GM06990 (cell line): ENCODE data around the gene TXNDC16.

Experiments used
- DNase-seq: peaks from one replicate; pipeline ENCODE4 v3.0.0-alpha.2; 2011; ENCODE audit not compliant: insufficient read length; ENCODE audit errors: extremely low read depth
- H3K27me3 ChIP-seq: replicated peaks from 2 replicates; pipeline ENCODE4 v1.6.0; 2011; ENCODE audit warnings: low read length; ENCODE audit not compliant: control insufficient read depth, insufficient read depth
- H3K36me3 ChIP-seq: 2 replicates; pipeline ENCODE4 v1.5.1; 2011; ENCODE audit warnings: low read length; ENCODE audit not compliant: control insufficient read depth, insufficient read depth
- H3K4me3 ChIP-seq: replicated peaks from 2 replicates; pipeline ENCODE4 v1.5.1; 2011; ENCODE audit warnings: low read depth, mild to moderate bottlenecking, control low read depth, low read length
- TF ChIP-seq, protein P1 (sequence below): IDR thresholded peaks from 2 replicates; pipeline ENCODE4 v1.5.1; 2011; ENCODE audit warnings: low read length, control low read depth, mild to moderate bottlenecking, inconsistent platforms; ENCODE audit not compliant: insufficient read depth, poor library complexity, severe bottlenecking

TXNDC16 gene

DNA sequence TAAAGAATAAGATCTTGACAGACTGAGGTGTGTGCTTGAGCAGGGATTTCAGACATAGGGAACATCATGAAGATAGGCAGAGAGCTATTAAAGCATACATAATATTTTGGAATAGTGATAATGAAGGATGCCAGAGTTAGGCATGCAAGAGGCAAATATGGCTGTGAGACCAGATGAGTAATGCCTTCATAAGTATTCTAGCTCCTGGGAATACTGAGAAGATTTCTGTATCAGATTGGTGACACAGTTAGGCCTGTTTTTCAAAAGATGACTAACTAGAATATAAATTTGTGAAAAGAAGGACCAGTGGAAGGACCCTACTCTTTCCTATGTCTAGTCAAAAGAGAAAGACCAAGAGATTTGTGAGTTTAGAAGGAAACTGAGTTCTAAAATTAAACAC is 108.8 kb downstream of the TXNDC16 start:
- H3K4me3 ChIP-seq, result no peak overlapping the region
- no peaks in the 10 kb centered on the region for H3K27me3 ChIP-seq
- H3K36me3 ChIP-seq, result no peaks in the 10 kb centered on the region; the same call in 1 of the 2 replicates
- TF ChIP-seq, protein P1, sequence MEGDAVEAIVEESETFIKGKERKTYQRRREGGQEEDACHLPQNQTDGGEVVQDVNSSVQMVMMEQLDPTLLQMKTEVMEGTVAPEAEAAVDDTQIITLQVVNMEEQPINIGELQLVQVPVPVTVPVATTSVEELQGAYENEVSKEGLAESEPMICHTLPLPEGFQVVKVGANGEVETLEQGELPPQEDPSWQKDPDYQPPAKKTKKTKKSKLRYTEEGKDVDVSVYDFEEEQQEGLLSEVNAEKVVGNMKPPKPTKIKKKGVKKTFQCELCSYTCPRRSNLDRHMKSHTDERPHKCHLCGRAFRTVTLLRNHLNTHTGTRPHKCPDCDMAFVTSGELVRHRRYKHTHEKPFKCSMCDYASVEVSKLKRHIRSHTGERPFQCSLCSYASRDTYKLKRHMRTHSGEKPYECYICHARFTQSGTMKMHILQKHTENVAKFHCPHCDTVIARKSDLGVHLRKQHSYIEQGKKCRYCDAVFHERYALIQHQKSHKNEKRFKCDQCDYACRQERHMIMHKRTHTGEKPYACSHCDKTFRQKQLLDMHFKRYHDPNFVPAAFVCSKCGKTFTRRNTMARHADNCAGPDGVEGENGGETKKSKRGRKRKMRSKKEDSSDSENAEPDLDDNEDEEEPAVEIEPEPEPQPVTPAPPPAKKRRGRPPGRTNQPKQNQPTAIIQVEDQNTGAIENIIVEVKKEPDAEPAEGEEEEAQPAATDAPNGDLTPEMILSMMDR, result no peak
- no peak for DNase-seq

DNA sequence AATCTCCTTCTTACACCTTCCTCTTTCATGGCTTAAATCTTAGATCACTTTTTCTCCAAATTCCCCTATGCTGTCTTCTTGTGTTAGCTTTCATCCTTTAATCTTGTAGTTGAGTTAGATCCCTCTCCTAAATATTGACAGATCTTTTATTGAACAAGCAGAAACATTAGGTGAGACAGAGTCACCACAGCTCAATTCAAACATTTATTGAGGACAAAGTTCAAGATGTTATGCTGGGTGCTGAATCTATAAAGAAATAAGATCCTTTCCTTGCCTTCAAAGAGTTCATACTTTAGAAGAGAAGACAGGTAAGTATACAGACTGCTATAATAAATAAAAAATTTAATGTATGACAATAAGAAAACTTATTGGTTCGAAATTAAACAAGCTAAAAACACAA is 109.7 kb downstream of the TXNDC16 start:
- H3K27me3 ChIP-seq, result no peaks in the 10 kb centered on the region
- H3K36me3 ChIP-seq, result no peaks in the 10 kb centered on the region; the same call in 1 of the 2 replicates
- TF ChIP-seq, protein P1, result no peak
- DNase-seq, result no peak
- no peak overlapping the region for H3K4me3 ChIP-seq

DNA sequence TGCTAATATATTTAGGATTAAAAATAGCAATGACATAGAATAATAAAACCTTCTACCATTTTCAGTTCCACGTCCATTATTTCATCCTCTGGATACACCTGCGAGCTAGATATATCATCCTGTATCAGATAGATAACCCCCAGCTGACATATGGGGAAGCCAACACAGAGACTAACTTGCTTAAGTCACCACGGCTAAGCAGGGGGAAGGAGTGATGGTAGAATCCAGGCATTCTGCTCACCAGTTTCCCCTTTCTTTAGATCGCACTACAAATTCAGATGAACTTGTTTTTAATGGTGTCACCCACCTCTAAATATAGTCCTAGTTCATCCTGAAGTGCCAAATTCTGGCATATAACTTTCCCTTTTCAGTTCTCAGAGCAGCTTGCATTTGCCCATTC is 110.1 kb downstream of the TXNDC16 start:
- Histone ChIP-seq H3K36me3 (no peaks in the 10 kb centered on the region; the same call in 1 of the 2 replicates), H3K4me3 (no peak overlapping the region), H3K27me3 (no peaks in the 10 kb centered on the region)
- DNase-seq, result no peak
- TF ChIP-seq, protein P1, result no peak

DNA sequence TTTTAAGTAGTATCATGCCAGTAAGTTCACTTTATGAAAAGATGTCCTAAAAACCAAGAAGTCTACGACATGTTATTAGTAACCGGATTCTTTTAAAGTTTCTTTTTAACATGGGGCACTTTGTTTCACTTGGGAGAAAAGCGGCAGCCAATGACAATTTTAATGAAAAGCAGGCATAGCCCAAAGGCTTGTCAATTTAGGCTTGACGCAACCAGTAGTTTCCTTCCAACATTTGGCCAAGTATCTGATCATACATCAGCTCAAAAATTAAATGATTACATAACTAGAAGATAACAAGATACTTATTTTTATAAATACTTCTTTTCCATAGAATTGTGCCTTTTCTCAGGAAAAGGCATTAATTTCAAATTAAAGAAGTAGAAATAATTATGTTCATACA is 112.8 kb downstream of the TXNDC16 start:
- TF ChIP-seq, protein P1, result no peak
- H3K27me3 ChIP-seq, result no peaks in the 10 kb centered on the region
- DNase-seq, result no peak
- H3K4me3 ChIP-seq, result no peak overlapping the region
- no peaks in the 10 kb centered on the region for H3K36me3 ChIP-seq

DNA sequence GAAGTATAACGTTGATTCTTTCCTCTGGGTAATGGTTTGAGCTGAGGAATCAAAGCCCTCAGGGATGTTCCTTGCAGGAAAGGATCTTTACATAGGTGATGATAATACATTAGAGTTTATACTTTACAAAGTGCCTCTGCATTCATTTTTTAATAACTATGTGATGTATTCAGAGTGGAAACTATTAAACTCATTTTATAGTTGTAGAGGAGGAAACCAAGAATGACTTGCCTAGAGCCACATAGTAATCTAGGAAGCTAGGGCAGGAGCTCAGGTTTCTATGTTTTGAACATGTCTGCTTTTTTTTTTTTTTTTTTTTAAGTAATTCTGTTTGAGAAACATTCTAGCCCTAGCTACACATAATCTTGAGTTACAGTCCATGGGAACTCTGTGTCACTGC is 117.3 kb downstream of the TXNDC16 start:
- no peaks in the 10 kb centered on the region for H3K27me3 ChIP-seq
- TF ChIP-seq, protein P1, result no peak
- no peaks in the 10 kb centered on the region for H3K36me3 ChIP-seq
- no peak overlapping the region for H3K4me3 ChIP-seq
- DNase-seq, result no peak

DNA sequence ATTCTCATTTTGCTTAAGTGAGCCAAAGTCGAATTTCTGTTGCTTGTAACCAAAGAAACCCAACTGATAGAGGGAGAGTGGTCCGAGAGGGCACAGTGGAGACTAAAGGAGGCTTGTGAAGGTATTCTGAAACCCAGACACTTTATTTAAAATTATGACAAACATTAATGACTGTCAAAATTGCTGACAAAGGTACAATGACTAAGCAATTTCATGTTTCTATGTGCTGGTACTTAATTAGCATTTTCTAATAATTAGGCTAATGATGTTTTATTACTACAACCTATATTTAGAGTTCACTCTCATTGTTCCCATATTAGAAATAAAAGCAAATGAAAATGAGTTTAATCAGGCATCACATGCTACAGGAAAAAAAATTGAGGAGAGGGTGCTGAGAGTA is 121.8 kb downstream of the TXNDC16 start:
- DNase-seq, result no peak
- no peaks in the 10 kb centered on the region for H3K27me3 ChIP-seq
- TF ChIP-seq, protein P1, result no peak

More for the DNA sequence above, 121.8 kb downstream of the TXNDC16 start:
- H3K36me3 ChIP-seq, result no peaks in the 10 kb centered on the region
- no peak overlapping the region for H3K4me3 ChIP-seq
